A549 (cell line): Measurements from ENCODE around the gene MBNL1.

Source experiments
- EP300 ChIP-seq, 2 experiments: fragments of >200 bp; sonication (Bioruptor Twin); formaldehyde crosslinking; IDR thresholded peaks; 2 replicates in 1 of 2; 3 replicates in 1 of 2; pipeline ENCODE4 v1.6.1; 2016 to 2017
- GATA3 ChIP-seq: IDR thresholded peaks from 2 replicates; pipeline ENCODE4 v1.6.1; 2012; ENCODE audit warnings: borderline replicate concordance
- HOXB5 ChIP-seq: fragments of 250-450 bp; sonication (Bioruptor Pico); IDR thresholded peaks from 2 replicates; pipeline ENCODE4 v1.5.0; 2020; ENCODE audit warnings: mild to moderate bottlenecking, moderate library complexity
- KDM1A ChIP-seq: fragments of 200-600 bp; sonication (generic); IDR thresholded peaks from 2 replicates; pipeline ENCODE4 v1.6.1; 2016; ENCODE audit warnings: low read depth, mild to moderate bottlenecking
- MAFK ChIP-seq: fragments of 450-650 bp; IDR thresholded peaks from 2 replicates; pipeline ENCODE4 v1.6.1; 2014; ENCODE audit not compliant: partially characterized antibody
- MAZ ChIP-seq: fragments of 150-350 bp; IDR thresholded peaks from 2 replicates; pipeline ENCODE4 v1.6.1; 2014; ENCODE audit warnings: antibody characterized with exemption, low read depth, low read length, borderline replicate concordance
- NPAS2 ChIP-seq: fragments of 250-450 bp; sonication (Bioruptor Pico); IDR thresholded peaks from 2 replicates; pipeline ENCODE4 v1.8.0; 2022; ENCODE audit warnings: mild to moderate bottlenecking, moderate library complexity, borderline replicate concordance
- POLR2A ChIP-seq: IDR thresholded peaks from 2 replicates; pipeline ENCODE4 v1.6.1; 2012; ENCODE audit warnings: mild to moderate bottlenecking, low read length
- SREBF2 ChIP-seq: fragments of 450-650 bp; IDR thresholded peaks from 2 replicates; pipeline ENCODE4 v1.6.1; 2014; ENCODE audit warnings: mild to moderate bottlenecking, moderate library complexity
- ZFP36 ChIP-seq: fragments of 450-650 bp; IDR thresholded peaks from 2 replicates; pipeline ENCODE4 v1.6.1; 2014; ENCODE audit warnings: borderline replicate concordance; ENCODE audit not compliant: partially characterized antibody
- TF ChIP-seq, protein P1 (sequence below): IDR thresholded peaks from 2 replicates; pipeline ENCODE4 v1.6.1; 2012
- TF ChIP-seq, protein P2 (sequence below): fragments of >200 bp; sonication (Bioruptor Twin); formaldehyde crosslinking; IDR thresholded peaks from 3 replicates; pipeline ENCODE4 v1.5.1; 2016
- TF ChIP-seq, protein P3 (sequence below): fragments of 200-600 bp; sonication (generic); IDR thresholded peaks from 2 replicates; pipeline ENCODE4 v1.6.1; 2016; ENCODE audit warnings: antibody characterized with exemption, mild to moderate bottlenecking, moderate library complexity
- TF ChIP-seq, protein P4 (sequence below): fragments of 150-350 bp; IDR thresholded peaks from 2 replicates; pipeline ENCODE4 v1.6.1; 2014; ENCODE audit warnings: low read depth, mild to moderate bottlenecking, low read length

DNA sequence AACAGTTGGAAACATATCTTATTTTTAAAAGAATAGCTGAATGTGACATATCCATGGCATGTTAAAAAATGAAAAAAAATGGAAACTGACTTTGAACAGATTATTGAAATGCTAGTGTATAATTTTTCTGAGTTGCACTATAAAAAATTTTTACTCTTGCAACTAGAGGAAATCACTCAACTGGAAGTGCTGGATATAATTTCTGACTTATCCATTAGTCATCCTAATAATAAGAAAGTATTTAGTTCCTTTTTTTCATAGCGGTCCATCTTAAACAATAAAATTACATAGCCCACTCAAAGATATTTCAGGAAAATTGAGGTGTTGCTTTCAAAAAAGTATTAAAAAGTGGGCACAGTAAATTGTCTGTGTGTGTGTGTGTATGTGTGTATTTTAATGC is 80.7 kb downstream of the MBNL1 start:
- TF ChIP-seq SREBF2 (no peak), KDM1A (no peak), MAFK (no peak), NPAS2 (CRISPR knock-in tag) (no peak), MAZ (no peak), EP300 (IDR thresholded peaks at IDR 0.05) (no peak), POLR2A (no peak), ZFP36 (no peak), GATA3 (no peak), HOXB5 (CRISPR knock-in tag) (no peak)
- TF ChIP-seq, protein P1, sequence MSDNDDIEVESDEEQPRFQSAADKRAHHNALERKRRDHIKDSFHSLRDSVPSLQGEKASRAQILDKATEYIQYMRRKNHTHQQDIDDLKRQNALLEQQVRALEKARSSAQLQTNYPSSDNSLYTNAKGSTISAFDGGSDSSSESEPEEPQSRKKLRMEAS, result no peak
- TF ChIP-seq, protein P2, sequence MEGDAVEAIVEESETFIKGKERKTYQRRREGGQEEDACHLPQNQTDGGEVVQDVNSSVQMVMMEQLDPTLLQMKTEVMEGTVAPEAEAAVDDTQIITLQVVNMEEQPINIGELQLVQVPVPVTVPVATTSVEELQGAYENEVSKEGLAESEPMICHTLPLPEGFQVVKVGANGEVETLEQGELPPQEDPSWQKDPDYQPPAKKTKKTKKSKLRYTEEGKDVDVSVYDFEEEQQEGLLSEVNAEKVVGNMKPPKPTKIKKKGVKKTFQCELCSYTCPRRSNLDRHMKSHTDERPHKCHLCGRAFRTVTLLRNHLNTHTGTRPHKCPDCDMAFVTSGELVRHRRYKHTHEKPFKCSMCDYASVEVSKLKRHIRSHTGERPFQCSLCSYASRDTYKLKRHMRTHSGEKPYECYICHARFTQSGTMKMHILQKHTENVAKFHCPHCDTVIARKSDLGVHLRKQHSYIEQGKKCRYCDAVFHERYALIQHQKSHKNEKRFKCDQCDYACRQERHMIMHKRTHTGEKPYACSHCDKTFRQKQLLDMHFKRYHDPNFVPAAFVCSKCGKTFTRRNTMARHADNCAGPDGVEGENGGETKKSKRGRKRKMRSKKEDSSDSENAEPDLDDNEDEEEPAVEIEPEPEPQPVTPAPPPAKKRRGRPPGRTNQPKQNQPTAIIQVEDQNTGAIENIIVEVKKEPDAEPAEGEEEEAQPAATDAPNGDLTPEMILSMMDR, result no peak
- TF ChIP-seq, protein P3, sequence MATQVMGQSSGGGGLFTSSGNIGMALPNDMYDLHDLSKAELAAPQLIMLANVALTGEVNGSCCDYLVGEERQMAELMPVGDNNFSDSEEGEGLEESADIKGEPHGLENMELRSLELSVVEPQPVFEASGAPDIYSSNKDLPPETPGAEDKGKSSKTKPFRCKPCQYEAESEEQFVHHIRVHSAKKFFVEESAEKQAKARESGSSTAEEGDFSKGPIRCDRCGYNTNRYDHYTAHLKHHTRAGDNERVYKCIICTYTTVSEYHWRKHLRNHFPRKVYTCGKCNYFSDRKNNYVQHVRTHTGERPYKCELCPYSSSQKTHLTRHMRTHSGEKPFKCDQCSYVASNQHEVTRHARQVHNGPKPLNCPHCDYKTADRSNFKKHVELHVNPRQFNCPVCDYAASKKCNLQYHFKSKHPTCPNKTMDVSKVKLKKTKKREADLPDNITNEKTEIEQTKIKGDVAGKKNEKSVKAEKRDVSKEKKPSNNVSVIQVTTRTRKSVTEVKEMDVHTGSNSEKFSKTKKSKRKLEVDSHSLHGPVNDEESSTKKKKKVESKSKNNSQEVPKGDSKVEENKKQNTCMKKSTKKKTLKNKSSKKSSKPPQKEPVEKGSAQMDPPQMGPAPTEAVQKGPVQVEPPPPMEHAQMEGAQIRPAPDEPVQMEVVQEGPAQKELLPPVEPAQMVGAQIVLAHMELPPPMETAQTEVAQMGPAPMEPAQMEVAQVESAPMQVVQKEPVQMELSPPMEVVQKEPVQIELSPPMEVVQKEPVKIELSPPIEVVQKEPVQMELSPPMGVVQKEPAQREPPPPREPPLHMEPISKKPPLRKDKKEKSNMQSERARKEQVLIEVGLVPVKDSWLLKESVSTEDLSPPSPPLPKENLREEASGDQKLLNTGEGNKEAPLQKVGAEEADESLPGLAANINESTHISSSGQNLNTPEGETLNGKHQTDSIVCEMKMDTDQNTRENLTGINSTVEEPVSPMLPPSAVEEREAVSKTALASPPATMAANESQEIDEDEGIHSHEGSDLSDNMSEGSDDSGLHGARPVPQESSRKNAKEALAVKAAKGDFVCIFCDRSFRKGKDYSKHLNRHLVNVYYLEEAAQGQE, result no peak
- TF ChIP-seq, protein P4, sequence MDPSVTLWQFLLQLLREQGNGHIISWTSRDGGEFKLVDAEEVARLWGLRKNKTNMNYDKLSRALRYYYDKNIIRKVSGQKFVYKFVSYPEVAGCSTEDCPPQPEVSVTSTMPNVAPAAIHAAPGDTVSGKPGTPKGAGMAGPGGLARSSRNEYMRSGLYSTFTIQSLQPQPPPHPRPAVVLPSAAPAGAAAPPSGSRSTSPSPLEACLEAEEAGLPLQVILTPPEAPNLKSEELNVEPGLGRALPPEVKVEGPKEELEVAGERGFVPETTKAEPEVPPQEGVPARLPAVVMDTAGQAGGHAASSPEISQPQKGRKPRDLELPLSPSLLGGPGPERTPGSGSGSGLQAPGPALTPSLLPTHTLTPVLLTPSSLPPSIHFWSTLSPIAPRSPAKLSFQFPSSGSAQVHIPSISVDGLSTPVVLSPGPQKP, result no peak
